T-helper 1 cell treated with Interleukin-12 subunit alpha and Interleukin-12 subunit beta and Interleukin-4 antibody, amounts not matched to agents 30 ng/mL and 1 ng/mL, for 36 hours (primary cell): ENCODE results near the gene COPA. TPM values are rescaled to one million over a fixed set of nuclear protein-coding genes. Genes with fewer than 3 reads are reported as not detected.

Experiments
- intact Hi-C: fragments of 100-400 bp; cut with micrococcal nuclease; formaldehyde crosslinking; loops from one replicate; pipeline ENCODE4 v1.15.1; 2024
- total RNA-seq: library from RNA; stranded (reverse); gene quantifications from 2 replicates; pipeline ENCODE4 v1.2.3, GENCODE V29; 2022

COPA gene
- total RNA-seq, 1 donor from 2014 or later: 150 TPM

DNA sequence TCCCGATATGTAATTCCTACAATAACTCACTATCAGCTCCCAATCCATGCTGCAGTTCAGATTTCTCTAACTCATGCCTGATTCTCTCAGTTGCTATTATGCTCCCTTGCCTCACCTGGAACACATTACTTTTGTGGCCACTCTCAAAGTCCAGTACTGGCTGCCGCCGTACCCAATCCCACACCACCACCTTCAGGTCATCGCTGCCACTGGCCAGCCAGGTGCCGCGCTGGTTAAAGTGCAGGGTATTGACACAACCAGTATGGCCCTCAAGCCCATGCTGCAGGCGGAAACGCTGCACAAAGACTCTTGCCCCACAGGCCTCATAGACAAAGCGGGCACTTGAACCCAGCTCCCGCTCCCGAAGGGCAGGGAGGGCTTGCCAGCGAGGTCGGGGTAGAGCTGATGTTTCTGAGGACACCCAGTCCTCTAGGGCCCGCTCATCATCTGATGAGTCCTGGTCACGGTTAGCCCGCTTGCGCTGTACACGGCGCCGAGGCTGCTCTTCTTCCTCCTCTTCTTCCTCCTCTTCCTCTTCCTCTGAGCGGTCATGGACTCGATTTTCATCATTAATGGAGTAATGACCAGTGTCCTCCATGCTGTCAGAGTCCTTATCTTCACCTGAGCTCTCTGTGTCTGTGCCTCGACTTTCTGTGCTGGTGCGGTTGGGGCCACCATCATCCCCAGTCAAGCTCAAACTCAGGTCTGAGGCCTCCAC lies 103.3 kb downstream of the COPA start:
- intact Hi-C loops: no loop called here

Other genes with a start within 250 kb of the COPA start
- gene IGSF8, start 244.6 kb downstream of the COPA start, total RNA-seq: 27.8 and 28.7 TPM in 2 replicates
- not detected in 2 replicates for gene ATP1A2, start 227.5 kb downstream of the COPA start, total RNA-seq
- gene ATP1A4, start 191.6 kb downstream of the COPA start, total RNA-seq: not detected in 2 replicates
- gene CASQ1, start 152.7 kb downstream of the COPA start, total RNA-seq: not detected in 2 replicates
- 45.6 and 50.4 TPM in 2 replicates for gene PEA15, start 137.9 kb downstream of the COPA start, total RNA-seq
- gene DCAF8, start 80.7 kb downstream of the COPA start, total RNA-seq: 102 and 103 TPM in 2 replicates
- gene PEX19, start 58.1 kb downstream of the COPA start, total RNA-seq: 53.2 and 53.3 TPM in 2 replicates
- gene NCSTN, start 133 bp upstream of the COPA start, total RNA-seq: 75.8 and 87.4 TPM in 2 replicates
- 0.85 and 0.93 TPM in 2 replicates for gene NHLH1, start 23.8 kb upstream of the COPA start, total RNA-seq
- gene VANGL2, start 57.3 kb upstream of the COPA start, total RNA-seq: not detected in 2 replicates
- gene SLAMF6, start 180.0 kb upstream of the COPA start, total RNA-seq: 34.0 and 35.2 TPM in 2 replicates
- 21.1 and 25.4 TPM in 2 replicates for gene CD84, start 236.2 kb upstream of the COPA start, total RNA-seq